ENCODE results near the gene PLP2.
A peak's percentile ranks its signal among the peaks of the same experiment; 100 is the strongest.

Gene PLP2

GRCh38 chrX:49197543-49198087 lies 25.9 kb downstream of the PLP2 start:
- no peak for TF ChIP-seq CTCF (IDR thresholded peaks at IDR 0.05; ENCODE audit: low read length, missing control alignments)
- DNase-seq (ENCODE audit: low read depth), result no peak

GRCh38 chrX:49198540-49199314 lies 27.0 kb downstream of the PLP2 start:
- no peak for DNase-seq (ENCODE audit: low read depth)
- no peak overlapping the region for H3K4me3 ChIP-seq (replicated peaks; ENCODE audit: low read depth, low read length)
- no peak for TF ChIP-seq CTCF (IDR thresholded peaks at IDR 0.05; ENCODE audit: low read length, missing control alignments)

More at GRCh38 chrX:49197543-49198087, 25.9 kb downstream of the PLP2 start:
- H3K4me3 ChIP-seq (replicated peaks; ENCODE audit: low read depth, low read length), result no peak overlapping the region

- DNase-seq (ENCODE audit: low read depth), result no peak
- TF ChIP-seq CTCF (IDR thresholded peaks at IDR 0.05; ENCODE audit: low read length, missing control alignments), result no peak
- H3K4me3 ChIP-seq (replicated peaks; ENCODE audit: low read depth, low read length), result no peak overlapping the region
Observed at GRCh38 chrX:49199315-49199595, 27.6 kb downstream of the PLP2 start.

GRCh38 chrX:49199906-49200771 lies 28.4 kb downstream of the PLP2 start, which contains the start of gene SYP:
SYP (minus strand) TSS chrX:49200193; CDS start chrX:49200186, 7 bp downstream.
- H3K4me3 ChIP-seq (replicated peaks; ENCODE audit: low read depth, low read length), result peak within 1 kb of the TSS; percentile 25
- no peak for TF ChIP-seq CTCF (IDR thresholded peaks at IDR 0.05; ENCODE audit: low read length, missing control alignments)
- peak; percentile 88 for DNase-seq (ENCODE audit: low read depth)

GRCh38 chrX:49202022-49202421 lies 30.3 kb downstream of the PLP2 start:
- no peak for TF ChIP-seq CTCF (IDR thresholded peaks at IDR 0.05; ENCODE audit: low read length, missing control alignments)
- no peak overlapping the region for H3K4me3 ChIP-seq (replicated peaks; ENCODE audit: low read depth, low read length)
- no peak for DNase-seq (ENCODE audit: low read depth)

GRCh38 chrX:49203536-49203935 lies 31.8 kb downstream of the PLP2 start:
- no peak for DNase-seq (ENCODE audit: low read depth)
- H3K4me3 ChIP-seq (replicated peaks; ENCODE audit: low read depth, low read length), result no peak overlapping the region
- TF ChIP-seq CTCF (IDR thresholded peaks at IDR 0.05; ENCODE audit: low read length, missing control alignments), result no peak

All from fibroblast of pulmonary artery (primary cell).